ENCODE results near the gene CPA5. TPM values are rescaled to one million over a fixed set of nuclear protein-coding genes. Genes with fewer than 3 reads are reported as not detected.

The CPA5 gene
- total RNA-seq, 2 donors from 2014 or later: not detected

DNA sequence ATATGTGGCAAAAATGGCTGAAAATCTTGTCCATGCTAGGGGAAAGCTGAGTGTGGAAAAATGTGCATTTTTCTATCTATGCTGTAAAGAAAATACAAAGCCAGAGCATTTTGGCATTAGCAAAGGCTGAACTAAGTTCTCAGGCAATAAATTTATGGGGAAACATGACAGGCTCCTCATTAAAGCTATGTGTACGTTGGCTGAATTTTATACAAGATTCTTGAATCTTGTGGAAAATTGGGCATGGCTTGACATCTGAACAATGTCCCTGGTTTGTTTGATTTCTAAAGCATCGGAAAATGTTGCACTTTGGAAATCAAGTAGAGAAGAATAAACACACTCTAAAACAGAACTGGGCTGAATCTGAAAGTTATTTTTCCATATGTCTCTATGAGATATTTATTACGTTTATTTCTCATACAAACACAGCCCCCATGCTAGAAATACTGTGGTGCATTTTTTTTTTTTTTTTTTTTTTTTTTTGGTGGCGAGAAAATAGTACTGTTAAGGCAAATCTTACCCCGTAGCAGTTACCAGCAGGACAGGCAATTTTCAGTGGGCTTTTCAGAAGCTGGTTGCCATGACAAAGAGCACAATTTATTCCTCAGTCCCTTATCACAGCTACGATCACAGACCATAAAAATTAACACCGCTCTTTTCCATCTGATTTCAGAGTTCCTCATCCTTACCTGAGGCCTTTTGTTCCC is 52.6 kb downstream of the CPA5 start:
- Histone ChIP-seq H3K4me3 (no peak overlapping the region), H3K36me3 (no peaks in the 10 kb centered on the region), H3K4me1 (no peaks in the 10 kb centered on the region), H3K9me3 (no peaks in the 10 kb centered on the region), H3K27ac (no peak overlapping the region), H3K9ac (ENCODE audit: low read depth in 2 of 2, low read length in 2 of 2) (no peak overlapping the region), H3K27me3 (no peaks in the 10 kb centered on the region)
- TF ChIP-seq, protein P1, sequence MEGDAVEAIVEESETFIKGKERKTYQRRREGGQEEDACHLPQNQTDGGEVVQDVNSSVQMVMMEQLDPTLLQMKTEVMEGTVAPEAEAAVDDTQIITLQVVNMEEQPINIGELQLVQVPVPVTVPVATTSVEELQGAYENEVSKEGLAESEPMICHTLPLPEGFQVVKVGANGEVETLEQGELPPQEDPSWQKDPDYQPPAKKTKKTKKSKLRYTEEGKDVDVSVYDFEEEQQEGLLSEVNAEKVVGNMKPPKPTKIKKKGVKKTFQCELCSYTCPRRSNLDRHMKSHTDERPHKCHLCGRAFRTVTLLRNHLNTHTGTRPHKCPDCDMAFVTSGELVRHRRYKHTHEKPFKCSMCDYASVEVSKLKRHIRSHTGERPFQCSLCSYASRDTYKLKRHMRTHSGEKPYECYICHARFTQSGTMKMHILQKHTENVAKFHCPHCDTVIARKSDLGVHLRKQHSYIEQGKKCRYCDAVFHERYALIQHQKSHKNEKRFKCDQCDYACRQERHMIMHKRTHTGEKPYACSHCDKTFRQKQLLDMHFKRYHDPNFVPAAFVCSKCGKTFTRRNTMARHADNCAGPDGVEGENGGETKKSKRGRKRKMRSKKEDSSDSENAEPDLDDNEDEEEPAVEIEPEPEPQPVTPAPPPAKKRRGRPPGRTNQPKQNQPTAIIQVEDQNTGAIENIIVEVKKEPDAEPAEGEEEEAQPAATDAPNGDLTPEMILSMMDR (IDR thresholded peaks at IDR 0.05): no peak
- intact Hi-C loops (cut with DNase I): no loop called here
- DNase-seq: no peak

DNA sequence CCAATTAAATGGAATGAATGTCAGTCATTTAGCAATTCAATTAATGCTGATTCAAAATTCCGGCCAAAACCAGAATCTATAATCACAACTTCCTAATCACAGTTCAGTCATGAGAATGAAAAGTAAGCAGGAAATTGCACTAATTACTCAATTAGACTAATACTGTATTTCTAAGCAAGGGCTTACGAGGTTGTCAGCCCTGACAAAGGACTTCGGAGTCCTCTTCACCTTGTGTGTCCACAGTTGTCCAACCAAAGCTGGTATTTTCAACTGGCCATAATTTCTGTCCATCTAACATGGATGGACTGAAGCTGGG is 53.1 kb downstream of the CPA5 start:
- DNase-seq: no peak
- TF ChIP-seq, protein P1 (IDR thresholded peaks at IDR 0.05): no peak
- intact Hi-C loops (cut with DNase I): no loop called here
- H3K4me3 ChIP-seq: no peak overlapping the region
- no peaks in the 10 kb centered on the region for H3K4me1 ChIP-seq
- no peaks in the 10 kb centered on the region for H3K27me3 ChIP-seq
- H3K9me3 ChIP-seq: no peaks in the 10 kb centered on the region
- no peak overlapping the region for H3K9ac ChIP-seq (ENCODE audit: low read depth in 2 of 2, low read length in 2 of 2)
- no peak overlapping the region for H3K27ac ChIP-seq
- H3K36me3 ChIP-seq: no peaks in the 10 kb centered on the region

DNA sequence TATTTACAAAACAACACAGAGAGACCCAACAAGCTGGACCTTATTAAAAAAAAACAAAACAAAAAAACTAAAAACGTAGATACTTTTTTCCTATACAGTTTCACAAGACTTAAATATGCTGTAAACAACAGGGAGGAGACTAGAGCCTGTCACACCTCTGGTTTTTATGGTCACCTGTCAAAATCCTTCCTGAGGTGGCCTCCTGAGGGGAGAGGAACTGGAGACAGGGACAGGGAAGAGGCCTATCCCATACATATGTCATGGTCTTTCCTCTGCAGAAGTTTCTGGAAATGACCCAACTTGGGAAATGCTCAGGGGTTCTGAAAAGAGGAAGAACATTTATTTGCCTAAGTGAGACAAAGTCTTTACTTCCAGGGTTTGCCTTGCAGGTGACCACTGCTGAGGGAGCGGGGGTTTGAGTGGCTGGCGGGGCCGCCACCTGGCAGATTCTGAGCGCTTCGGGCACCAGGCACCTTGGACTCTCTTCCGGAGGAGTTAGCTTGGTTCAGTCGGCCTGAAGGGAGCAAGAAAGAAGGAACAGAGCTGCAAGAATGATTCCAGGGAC is 54.0 kb downstream of the CPA5 start:
- Histone ChIP-seq H3K27me3 (no peaks in the 10 kb centered on the region), H3K9ac (ENCODE audit: low read depth in 2 of 2, low read length in 2 of 2) (no peak overlapping the region), H3K36me3 (no peaks in the 10 kb centered on the region), H3K4me3 (no peak overlapping the region), H3K27ac (no peak overlapping the region), H3K4me1 (no peaks in the 10 kb centered on the region), H3K9me3 (no peaks in the 10 kb centered on the region)
- intact Hi-C loops (cut with DNase I): no loop called here
- no peak for DNase-seq
- TF ChIP-seq, protein P1 (IDR thresholded peaks at IDR 0.05): no peak

DNA sequence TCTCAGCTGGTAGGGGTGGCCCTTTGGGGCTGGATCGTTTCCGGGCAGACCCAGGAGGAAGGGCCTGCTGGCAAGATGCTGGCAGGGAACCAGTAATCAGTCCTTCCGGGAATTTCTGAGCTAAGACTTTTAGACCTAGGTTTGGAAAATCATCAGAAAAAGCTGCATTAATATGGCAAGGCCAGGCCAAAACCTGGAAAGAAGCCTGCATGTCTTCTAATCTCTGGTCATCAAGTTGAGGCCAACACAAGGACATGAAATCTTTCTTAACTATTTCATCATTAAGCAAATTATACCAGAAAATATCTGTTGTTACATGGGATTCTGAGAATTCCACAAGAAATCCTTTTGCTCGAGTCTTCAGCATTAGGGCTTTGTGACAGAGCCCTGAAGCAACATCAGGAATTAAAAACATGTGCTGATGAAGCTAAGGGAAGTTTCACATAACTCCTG is 55.5 kb downstream of the CPA5 start:
- no peak for DNase-seq
- H3K4me1 ChIP-seq: no peaks in the 10 kb centered on the region
- intact Hi-C loops (cut with DNase I): no loop called here
- no peak overlapping the region for H3K27ac ChIP-seq
- no peaks in the 10 kb centered on the region for H3K36me3 ChIP-seq
- H3K9me3 ChIP-seq: no peaks in the 10 kb centered on the region
- no peak overlapping the region for H3K9ac ChIP-seq (ENCODE audit: low read depth in 2 of 2, low read length in 2 of 2)
- no peak overlapping the region for H3K4me3 ChIP-seq
- H3K27me3 ChIP-seq: no peaks in the 10 kb centered on the region
- TF ChIP-seq, protein P1 (IDR thresholded peaks at IDR 0.05): no peak

DNA sequence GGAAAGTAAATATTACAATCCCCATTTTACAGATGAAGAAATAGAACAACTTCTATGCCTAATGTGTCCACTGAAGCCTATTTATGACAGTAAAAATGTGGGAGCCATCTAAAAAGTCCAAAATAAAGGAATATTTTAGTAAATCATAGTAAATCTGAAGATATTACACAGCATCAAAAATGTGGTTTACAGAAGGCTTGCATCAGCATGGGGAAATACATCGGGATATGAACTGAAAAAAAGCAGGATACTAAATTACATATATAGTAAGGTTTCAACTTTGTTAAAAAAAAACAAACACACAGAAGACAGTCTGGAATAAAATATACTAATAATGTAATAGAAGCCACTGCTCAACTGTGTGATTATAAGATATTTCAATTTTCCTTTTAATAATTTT is 56.5 kb downstream of the CPA5 start:
- no peaks in the 10 kb centered on the region for H3K27me3 ChIP-seq
- no peak overlapping the region for H3K9ac ChIP-seq (ENCODE audit: low read depth in 2 of 2, low read length in 2 of 2)
- intact Hi-C loops (cut with DNase I): no loop called here

More for the DNA sequence above, 56.5 kb downstream of the CPA5 start:
- H3K4me3 ChIP-seq: no peak overlapping the region
- no peaks in the 10 kb centered on the region for H3K36me3 ChIP-seq
- H3K4me1 ChIP-seq: no peaks in the 10 kb centered on the region
- H3K9me3 ChIP-seq: no peaks in the 10 kb centered on the region
- TF ChIP-seq, protein P1 (IDR thresholded peaks at IDR 0.05): no peak
- no peak overlapping the region for H3K27ac ChIP-seq
- DNase-seq: no peak

Data from colonic mucosa (tissue), 4 donors.